ENCODE results near the gene TPT1.

- no peak for TF ChIP-seq EZH2 (IDR thresholded peaks at IDR 0.05; ENCODE audit: low read depth)
- TF ChIP-seq CTCF (conservative IDR thresholded peaks at IDR 0.05) = no peak
These were observed 27.6 kb upstream of the TPT1 start for GRCh38 chr13:45368571-45368970.
